Body of pancreas (tissue), 4 donors: ENCODE data around the gene TMEM126B.

Experiments used
- POLR2A ChIP-seq, 3 donors: fragments of 450-650 bp; IDR thresholded peaks; one replicate each; pipeline ENCODE4 v1.6.1; 2016; ENCODE audit warnings: antibody characterized with exemption in 3 of 3, mild to moderate bottlenecking in 2 of 3
- TF ChIP-seq, protein P1 (sequence below), 7 experiments: fragments of 450-650 bp in 4 of 7; fragments of 200-600 bp in 3 of 7; sonication (generic) in 3 of 7; IDR thresholded peaks; one replicate each; pipeline ENCODE4 v1.5.1; 2016 to 2019; ENCODE audit warnings: antibody characterized with exemption in 7 of 7

GRCh38 chr11:85679576-85679975 lies 51.2 kb downstream of the TMEM126B start:
- TF ChIP-seq, protein P1, sequence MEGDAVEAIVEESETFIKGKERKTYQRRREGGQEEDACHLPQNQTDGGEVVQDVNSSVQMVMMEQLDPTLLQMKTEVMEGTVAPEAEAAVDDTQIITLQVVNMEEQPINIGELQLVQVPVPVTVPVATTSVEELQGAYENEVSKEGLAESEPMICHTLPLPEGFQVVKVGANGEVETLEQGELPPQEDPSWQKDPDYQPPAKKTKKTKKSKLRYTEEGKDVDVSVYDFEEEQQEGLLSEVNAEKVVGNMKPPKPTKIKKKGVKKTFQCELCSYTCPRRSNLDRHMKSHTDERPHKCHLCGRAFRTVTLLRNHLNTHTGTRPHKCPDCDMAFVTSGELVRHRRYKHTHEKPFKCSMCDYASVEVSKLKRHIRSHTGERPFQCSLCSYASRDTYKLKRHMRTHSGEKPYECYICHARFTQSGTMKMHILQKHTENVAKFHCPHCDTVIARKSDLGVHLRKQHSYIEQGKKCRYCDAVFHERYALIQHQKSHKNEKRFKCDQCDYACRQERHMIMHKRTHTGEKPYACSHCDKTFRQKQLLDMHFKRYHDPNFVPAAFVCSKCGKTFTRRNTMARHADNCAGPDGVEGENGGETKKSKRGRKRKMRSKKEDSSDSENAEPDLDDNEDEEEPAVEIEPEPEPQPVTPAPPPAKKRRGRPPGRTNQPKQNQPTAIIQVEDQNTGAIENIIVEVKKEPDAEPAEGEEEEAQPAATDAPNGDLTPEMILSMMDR (IDR thresholded peaks at IDR 0.05), result no peak
- no peak for TF ChIP-seq POLR2A (IDR thresholded peaks at IDR 0.05)
